GM23248 (cell line): Measurements from ENCODE around the gene DBH.

Experiments
- EZH2 ChIP-seq: fragments of 200-600 bp; sonication (generic); IDR thresholded peaks from 2 replicates; pipeline ENCODE4 v1.6.1; 2018; ENCODE audit warnings: antibody characterized with exemption, mild to moderate bottlenecking; ENCODE audit not compliant: insufficient read depth, poor library complexity, severe bottlenecking
- EZH2phosphoT487 ChIP-seq: fragments of 200-600 bp; sonication (generic); IDR thresholded peaks from 2 replicates; pipeline ENCODE4 v1.6.1; 2018; ENCODE audit warnings: antibody characterized with exemption, moderate library complexity, mild to moderate bottlenecking, low read depth; ENCODE audit not compliant: insufficient read depth

DNA sequence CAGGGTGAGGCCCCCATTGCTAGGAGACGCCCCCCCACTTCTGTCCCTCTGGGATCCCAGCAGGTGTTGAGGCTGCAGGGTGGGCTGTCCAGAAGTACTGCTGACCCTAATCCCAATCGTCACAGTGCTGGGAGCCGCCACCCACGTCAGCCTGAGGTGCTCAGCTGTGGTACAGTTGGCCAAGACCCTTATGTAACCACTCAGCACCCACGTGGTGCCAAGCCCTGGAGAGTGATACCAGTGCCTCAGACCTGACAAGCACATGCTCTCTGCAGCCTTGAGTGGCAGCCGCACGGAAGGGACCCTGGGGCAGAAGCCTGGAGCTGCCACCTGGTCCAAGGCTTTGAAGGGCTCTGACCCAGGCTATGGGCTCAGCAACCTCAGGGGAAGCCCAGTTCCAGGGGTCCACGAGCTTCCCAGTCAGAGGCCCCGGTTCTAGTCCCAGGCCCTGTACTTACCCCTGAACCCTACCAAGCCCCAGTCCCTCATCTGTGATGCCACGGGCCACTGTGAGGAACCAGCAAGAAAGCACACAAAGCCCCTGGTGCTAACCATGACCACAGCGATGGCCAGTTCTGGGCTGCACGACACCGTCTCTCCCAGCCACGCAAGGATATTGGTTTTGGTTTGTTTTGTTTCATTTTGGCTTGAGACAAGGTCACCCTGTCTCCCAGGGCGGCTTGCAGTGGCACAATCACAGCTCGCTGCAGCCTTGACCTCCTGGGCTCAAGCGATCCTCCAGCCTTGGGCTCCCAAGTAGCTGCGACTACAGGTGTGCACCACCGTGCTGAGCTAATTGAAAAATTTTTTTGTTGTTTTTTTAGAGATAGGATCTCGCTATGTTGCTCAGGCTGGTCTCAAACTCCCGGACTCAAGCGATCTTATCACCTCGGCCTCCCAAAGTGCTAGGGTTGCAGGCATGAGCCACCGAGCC is 50.7 kb downstream of the DBH start:
- no peak for TF ChIP-seq EZH2
- no peak for TF ChIP-seq EZH2phosphoT487
